RWPE2 (cell line): ENCODE measurements around the gene RHOT2.

Experiments used
- ATAC-seq: fragments of 200-7000 bp; cut with Tn5 transposase; 3 replicates; pipeline ENCODE4 v1.9.1; 2021; ENCODE audit warnings: low read depth
- DNase-seq: peaks from one replicate; pipeline ENCODE4 v3.0.0-alpha.2; 2020; ENCODE audit warnings: low spot score
- H3K27ac ChIP-seq: fragments of 450-650 bp; 2 replicates; pipeline ENCODE4 v1.5.1; 2017; ENCODE audit warnings: mild to moderate bottlenecking; ENCODE audit not compliant: poor library complexity, severe bottlenecking
- H3K27me3 ChIP-seq: fragments of 250-450 bp; sonication (Bioruptor Pico); 2 replicates; pipeline ENCODE4 v1.5.1; 2021; ENCODE audit warnings: mild to moderate bottlenecking, moderate library complexity; ENCODE audit not compliant: insufficient read depth, poor library complexity, severe bottlenecking
- H3K36me3 ChIP-seq: fragments of 250-450 bp; sonication (Bioruptor Pico); 2 replicates; pipeline ENCODE4 v1.5.1; 2020; ENCODE audit warnings: low read depth, mild to moderate bottlenecking, moderate library complexity
- H3K4me1 ChIP-seq: fragments of 250-450 bp; sonication (Bioruptor Pico); 2 replicates; pipeline ENCODE4 v1.5.1; 2021; ENCODE audit warnings: mild to moderate bottlenecking, moderate library complexity; ENCODE audit not compliant: insufficient read depth, poor library complexity, severe bottlenecking
- H3K4me3 ChIP-seq: fragments of 250-450 bp; sonication (Bioruptor Pico); 2 replicates; pipeline ENCODE4 v1.5.1; 2021; ENCODE audit warnings: mild to moderate bottlenecking, moderate library complexity; ENCODE audit not compliant: severe bottlenecking
- H3K9me3 ChIP-seq: fragments of 250-450 bp; sonication (Bioruptor Pico); 2 replicates; pipeline ENCODE4 v1.5.1; 2021; ENCODE audit warnings: mild to moderate bottlenecking, moderate library complexity; ENCODE audit not compliant: severe bottlenecking
- CTCF ChIP-seq: fragments of 450-650 bp; IDR thresholded peaks from one replicate; pipeline ENCODE4 v1.5.1; 2017; ENCODE audit warnings: mild to moderate bottlenecking, moderate library complexity; ENCODE audit not compliant: poor library complexity, severe bottlenecking

RHOT2 gene

GRCh38 chr16:703406-703805 lies 35.5 kb downstream of the RHOT2 start:
- TF ChIP-seq CTCF: no peak
- Histone ChIP-seq H3K27me3 (no peaks in the 10 kb centered on the region), H3K9me3 (no peaks in the 10 kb centered on the region), H3K36me3 (no peaks in the 10 kb centered on the region), H3K4me1 (peaks cover 3% of the 10 kb centered on the region), H3K27ac (no peak overlapping the region), H3K4me3 (no peak overlapping the region)
- DNase-seq: no peak
- ATAC-seq: no peak

GRCh38 chr16:704047-704446 lies 36.1 kb downstream of the RHOT2 start:
- DNase-seq: no peak
- no peak for TF ChIP-seq CTCF
- no peak for ATAC-seq
- Histone ChIP-seq H3K4me1 (peaks cover 3% of the 10 kb centered on the region), H3K9me3 (no peaks in the 10 kb centered on the region), H3K36me3 (no peaks in the 10 kb centered on the region), H3K27ac (peak overlapping the region; percentile 49), H3K27me3 (no peaks in the 10 kb centered on the region), H3K4me3 (peak overlapping the region; percentile 87)

GRCh38 chr16:704552-705380 lies 36.8 kb downstream of the RHOT2 start:
- TF ChIP-seq CTCF: no peak
- Histone ChIP-seq H3K27me3 (no peaks in the 10 kb centered on the region), H3K9me3 (no peaks in the 10 kb centered on the region), H3K4me1 (peaks cover 3% of the 10 kb centered on the region), H3K4me3 (peak overlapping the region; percentile 87), H3K36me3 (no peaks in the 10 kb centered on the region), H3K27ac (peak overlapping the region; percentile 49)
- ATAC-seq (peak; percentile 6; the same call in 1 of the 3 replicates), DNase-seq (no peak)

- Histone ChIP-seq H3K4me1 (peaks cover 3% of the 10 kb centered on the region), H3K36me3 (no peaks in the 10 kb centered on the region), H3K27ac (peak within 1 kb of the TSS; percentile 49), H3K27me3 (no peaks in the 10 kb centered on the region), H3K4me3 (peak within 1 kb of the TSS; percentile 87), H3K9me3 (no peaks in the 10 kb centered on the region)
- ATAC-seq (no peak), DNase-seq (no peak)
- no peak for TF ChIP-seq CTCF
These were observed 37.7 kb downstream of the RHOT2 start, which contains the start of gene FBXL16 for GRCh38 chr16:705431-706188. Gene FBXL16, minus strand, starts transcription at chr16:705801. Its CDS starts 8,396 bp downstream, at chr16:697405.
